Trophoblast cell (in vitro differentiated cells and primary cell): ENCODE measurements around the gene COL6A3.

Experiments
- DNase-seq, 2 donors: peaks; one replicate each; pipeline ENCODE4 v3.0.0-alpha.2; 2016
- H2AFZ ChIP-seq: 2 replicates; pipeline ENCODE4 v1.6.1; 2013; ENCODE audit warnings: low read length, moderate library complexity, mild to moderate bottlenecking; ENCODE audit not compliant: insufficient read depth, poor library complexity
- H2AK5ac ChIP-seq: 2 replicates; pipeline ENCODE4 v1.6.1; 2013; ENCODE audit warnings: mild to moderate bottlenecking, low read length
- H2BK120ac ChIP-seq: 2 replicates; pipeline ENCODE4 v1.6.1; 2013; ENCODE audit warnings: low read length, mild to moderate bottlenecking, moderate library complexity; ENCODE audit not compliant: insufficient read depth, poor library complexity
- H2BK12ac ChIP-seq: 2 replicates; pipeline ENCODE4 v1.6.1; 2013; ENCODE audit warnings: mild to moderate bottlenecking, low read length, moderate library complexity
- H2BK5ac ChIP-seq: 2 replicates; pipeline ENCODE4 v1.6.1; 2013; ENCODE audit warnings: low read length, low read depth, moderate library complexity, mild to moderate bottlenecking; ENCODE audit not compliant: poor library complexity
- H3K14ac ChIP-seq: 2 replicates; pipeline ENCODE4 v1.6.1; 2013; ENCODE audit warnings: mild to moderate bottlenecking, low read length
- H3K18ac ChIP-seq: 2 replicates; pipeline ENCODE4 v1.6.1; 2013; ENCODE audit warnings: mild to moderate bottlenecking, low read length
- H3K23ac ChIP-seq: 2 replicates; pipeline ENCODE4 v1.6.1; 2013; ENCODE audit warnings: low read length
- H3K27ac ChIP-seq: 2 replicates; pipeline ENCODE4 v1.5.1; 2013; ENCODE audit warnings: low read depth, mild to moderate bottlenecking, inconsistent platforms, low read length, moderate library complexity
- H3K27me3 ChIP-seq: 2 replicates; pipeline ENCODE4 v1.6.1; 2013; ENCODE audit warnings: inconsistent platforms, mild to moderate bottlenecking, low read length, moderate library complexity; ENCODE audit not compliant: insufficient read depth
- H3K36me3 ChIP-seq, 2 experiments: 1 replicate in 1 of 2; 2 replicates in 1 of 2; pipeline ENCODE4 v1.6.1; 2013; ENCODE audit warnings: low read length in 2 of 2, mild to moderate bottlenecking in 2 of 2, moderate library complexity in 1 of 2; ENCODE audit not compliant: insufficient read depth in 2 of 2, control insufficient read depth in 1 of 2
- H3K4ac ChIP-seq: 2 replicates; pipeline ENCODE4 v1.6.1; 2013; ENCODE audit warnings: low read depth, mild to moderate bottlenecking, low read length, moderate library complexity
- H3K4me1 ChIP-seq, 2 experiments: 1 replicate in 1 of 2; 2 replicates in 1 of 2; pipeline ENCODE4 v1.6.1; 2013; ENCODE audit warnings: low read length in 2 of 2, mild to moderate bottlenecking in 2 of 2, moderate library complexity in 1 of 2; ENCODE audit not compliant: insufficient read depth in 2 of 2, control insufficient read depth in 1 of 2
- H3K4me2 ChIP-seq: 2 replicates; pipeline ENCODE4 v1.6.1; 2013; ENCODE audit warnings: inconsistent platforms, mild to moderate bottlenecking, low read length, moderate library complexity
- H3K4me3 ChIP-seq: 2 replicates; pipeline ENCODE4 v1.5.1; 2013; ENCODE audit warnings: mild to moderate bottlenecking, low read depth, low read length, inconsistent platforms
- H3K79me1 ChIP-seq: one replicate; pipeline ENCODE4 v1.6.1; 2013; ENCODE audit warnings: low read length
- H3K79me2 ChIP-seq: 2 replicates; pipeline ENCODE4 v1.6.1; 2013; ENCODE audit warnings: low read length, mild to moderate bottlenecking; ENCODE audit not compliant: control insufficient read depth, insufficient read depth, poor library complexity
- H3K9ac ChIP-seq: 2 replicates; pipeline ENCODE4 v1.6.1; 2013; ENCODE audit warnings: mild to moderate bottlenecking, low read length
- H3K9me3 ChIP-seq: 2 replicates; pipeline ENCODE4 v1.6.1; 2013; ENCODE audit warnings: low read depth, mild to moderate bottlenecking, control low read depth, inconsistent platforms, low read length; ENCODE audit not compliant: insufficient read depth
- H4K12ac ChIP-seq: 2 replicates; pipeline ENCODE4 v1.6.1; 2013; ENCODE audit warnings: low read depth, mild to moderate bottlenecking, low read length, moderate library complexity
- H4K8ac ChIP-seq: 2 replicates; pipeline ENCODE4 v1.6.1; 2013; ENCODE audit warnings: low read depth, mild to moderate bottlenecking, low read length, moderate library complexity
- H4K91ac ChIP-seq: one replicate; pipeline ENCODE4 v1.6.1; 2013; ENCODE audit warnings: low read depth, mild to moderate bottlenecking, low read length, moderate library complexity
- WGBS: extraction: QIAGEN DNeasy Blood & Tissue Kit; methylation state at CpG from one replicate; pipeline ENCODE4 v1.1.7; 2013; ENCODE audit warnings: missing lambda C conversion rate; ENCODE audit not compliant: insufficient read length, insufficient coverage; ENCODE audit errors: extremely low coverage; 5-methylcytosine and 5-hydroxymethylcytosine counted together

The COL6A3 gene

GRCh38 chr2:237397072-237397471 lies 16.9 kb downstream of the COL6A3 start:
- 100% methylated on average over 1 of the region's 2 CpGs for whole genome bisulfite sequencing

GRCh38 chr2:237393523-237393922 lies 20.4 kb downstream of the COL6A3 start:
- peaks cover 0 to 4% of the 10 kb centered on the region in 2 experiments for H3K4me1 ChIP-seq
- no peak overlapping the region for H2AK5ac ChIP-seq
- no peaks in the 10 kb centered on the region for H3K9me3 ChIP-seq
- no peak overlapping the region for H4K8ac ChIP-seq
- H3K36me3 ChIP-seq, result peaks cover 11 to 16% of the 10 kb centered on the region in 2 experiments
- no peak overlapping the region for H3K23ac ChIP-seq
- no peak overlapping the region for H3K14ac ChIP-seq
- H2BK5ac ChIP-seq, result no peak overlapping the region
- no peaks in the 10 kb centered on the region for H3K79me2 ChIP-seq
- H2BK12ac ChIP-seq, result no peak overlapping the region
- H3K4me2 ChIP-seq, result no peak overlapping the region
- no peak overlapping the region for H2BK120ac ChIP-seq
- no peak overlapping the region for H3K9ac ChIP-seq
- H3K27me3 ChIP-seq, result no peaks in the 10 kb centered on the region
- no peak overlapping the region for H3K4me3 ChIP-seq
- H3K79me1 ChIP-seq, result no peaks in the 10 kb centered on the region
- H4K12ac ChIP-seq, result no peak overlapping the region
- H2AFZ ChIP-seq, result no peak overlapping the region
- DNase-seq, result no peak
- no peak overlapping the region for H3K27ac ChIP-seq
- H3K18ac ChIP-seq, result no peak overlapping the region
- H3K4ac ChIP-seq, result no peak overlapping the region
- WGBS, result no CpG with 5 or more reads among the region's 4 CpGs
- H4K91ac ChIP-seq, result no peak overlapping the region

More at GRCh38 chr2:237397072-237397471, 16.9 kb downstream of the COL6A3 start:
- no peaks in the 10 kb centered on the region for H3K27me3 ChIP-seq
- peaks cover 0 to 4% of the 10 kb centered on the region in 2 experiments for H3K4me1 ChIP-seq
- no peak overlapping the region for H2BK5ac ChIP-seq
- H2BK12ac ChIP-seq, result no peak overlapping the region
- H3K4ac ChIP-seq, result no peak overlapping the region
- H3K18ac ChIP-seq, result no peak overlapping the region
- H4K91ac ChIP-seq, result no peak overlapping the region
- no peak overlapping the region for H3K23ac ChIP-seq
- H3K4me3 ChIP-seq, result no peak overlapping the region
- no peak overlapping the region for H3K9ac ChIP-seq
- H2AK5ac ChIP-seq, result no peak overlapping the region
- H3K14ac ChIP-seq, result no peak overlapping the region
- no peak overlapping the region for H3K27ac ChIP-seq
- no peak overlapping the region for H2BK120ac ChIP-seq
- H3K79me2 ChIP-seq, result no peaks in the 10 kb centered on the region
- peaks cover 11 to 13% of the 10 kb centered on the region in 2 experiments for H3K36me3 ChIP-seq
- H3K79me1 ChIP-seq, result no peaks in the 10 kb centered on the region
- H4K8ac ChIP-seq, result no peak overlapping the region
- DNase-seq, result no peak
- H4K12ac ChIP-seq, result no peak overlapping the region
- H2AFZ ChIP-seq, result no peak overlapping the region
- H3K4me2 ChIP-seq, result no peak overlapping the region
- no peaks in the 10 kb centered on the region for H3K9me3 ChIP-seq

GRCh38 chr2:237392186-237392585 lies 21.8 kb downstream of the COL6A3 start:
- no peak overlapping the region for H2AK5ac ChIP-seq
- no peak overlapping the region for H3K4me2 ChIP-seq
- H4K91ac ChIP-seq, result no peak overlapping the region
- no CpG with 5 or more reads among the region's 1 CpG for WGBS
- no peak overlapping the region for H3K18ac ChIP-seq
- H3K4ac ChIP-seq, result no peak overlapping the region
- H4K12ac ChIP-seq, result no peak overlapping the region
- H3K4me1 ChIP-seq, result peaks cover 0 to 4% of the 10 kb centered on the region in 2 experiments
- no peaks in the 10 kb centered on the region for H3K79me2 ChIP-seq
- H3K9me3 ChIP-seq, result peaks cover 4% of the 10 kb centered on the region
- no peak overlapping the region for H2BK5ac ChIP-seq
- no peak overlapping the region for H3K27ac ChIP-seq
- H2AFZ ChIP-seq, result no peak overlapping the region
- H3K36me3 ChIP-seq, result peaks cover 18 to 24% of the 10 kb centered on the region in 2 experiments
- H3K23ac ChIP-seq, result no peak overlapping the region
- no peak overlapping the region for H3K9ac ChIP-seq
- no peak overlapping the region for H2BK12ac ChIP-seq
- H4K8ac ChIP-seq, result no peak overlapping the region
- H3K27me3 ChIP-seq, result no peaks in the 10 kb centered on the region
- H3K4me3 ChIP-seq, result no peak overlapping the region
- no peak for DNase-seq
- no peak overlapping the region for H2BK120ac ChIP-seq
- H3K14ac ChIP-seq, result no peak overlapping the region
- no peaks in the 10 kb centered on the region for H3K79me1 ChIP-seq

GRCh38 chr2:237391140-237391539 lies 22.8 kb downstream of the COL6A3 start:
- Histone ChIP-seq H2BK120ac (no peak overlapping the region), H2AK5ac (no peak overlapping the region), H3K4me3 (no peak overlapping the region), H3K23ac (no peak overlapping the region), H3K79me1 (no peaks in the 10 kb centered on the region), H3K27ac (no peak overlapping the region), H3K9ac (no peak overlapping the region), H3K36me3 (peaks cover 18 to 24% of the 10 kb centered on the region in 2 experiments), H2BK12ac (no peak overlapping the region), H3K4me2 (no peak overlapping the region), H2BK5ac (no peak overlapping the region), H4K8ac (no peak overlapping the region), H2AFZ (no peak overlapping the region), H3K18ac (no peak overlapping the region), H3K14ac (no peak overlapping the region), H3K4me1 (peaks cover 0 to 4% of the 10 kb centered on the region in 2 experiments), H3K79me2 (no peaks in the 10 kb centered on the region), H3K4ac (no peak overlapping the region), H4K12ac (no peak overlapping the region), H3K27me3 (no peaks in the 10 kb centered on the region), H4K91ac (no peak overlapping the region), H3K9me3 (peaks cover 4% of the 10 kb centered on the region)
- WGBS, result no CpG with 5 or more reads among the region's 5 CpGs
- no peak for DNase-seq
